GM21723 (cell line): Measurements from ENCODE around the gene SLC25A17.
A peak's percentile ranks its signal among the peaks of the same experiment; 100 is the strongest.
"Not testable (repeated sequence)": the region's sequence is repeated elsewhere in the genome, so short reads cannot be mapped to it uniquely, and the experiment has no call there.

ENCODE experiments used
- ATAC-seq: cut with Tn5 transposase; IDR thresholded peaks from one replicate; pipeline ENCODE4 v1.9.1; 2021; ENCODE audit warnings: mild to moderate bottlenecking, moderate library complexity; ENCODE audit not compliant: unreplicated experiment

The SLC25A17 gene

GRCh38 chr22:40818747-40819598 lies at the start of gene SLC25A17:
Gene SLC25A17, minus strand, starts transcription at chr22:40819346. Its CDS starts 98 bp downstream, at chr22:40819248.
- ATAC-seq, result peak; percentile 61

- not testable (repeated sequence) for ATAC-seq
These were observed 49.2 kb upstream of the SLC25A17 start for GRCh38 chr22:40868379-40868778.

GRCh38 chr22:40867109-40867508 lies 48.0 kb upstream of the SLC25A17 start:
- ATAC-seq, result no peak

GRCh38 chr22:40862537-40862936 lies 43.4 kb upstream of the SLC25A17 start:
- no peak for ATAC-seq

GRCh38 chr22:40862013-40862412 lies 42.9 kb upstream of the SLC25A17 start, which contains the start of gene DNAJB7:
Gene DNAJB7, minus strand, starts transcription at chr22:40862113. Its CDS starts 119 bp downstream, at chr22:40861994.
- no peak for ATAC-seq

GRCh38 chr22:40857309-40857855 lies 38.2 kb upstream of the SLC25A17 start:
- ATAC-seq, result no peak

GRCh38 chr22:40856513-40857308 lies 37.6 kb upstream of the SLC25A17 start, which contains the start of the genes ST13 and XPNPEP3:
Gene ST13, minus strand, starts transcription at chr22:40856639. Its CDS starts 99 bp downstream, at chr22:40856540.
Gene XPNPEP3, plus strand, starts transcription at chr22:40857148. Its CDS starts 34 bp downstream, at chr22:40857182.
- peak; percentile 85 for ATAC-seq

- peak; percentile 32 for ATAC-seq
These were observed 36.9 kb upstream of the SLC25A17 start for GRCh38 chr22:40855979-40856512.

GRCh38 chr22:40855071-40855978 lies 36.2 kb upstream of the SLC25A17 start:
- no peak for ATAC-seq

GRCh38 chr22:40853961-40854360 lies 34.8 kb upstream of the SLC25A17 start:
- ATAC-seq, result no peak

GRCh38 chr22:40853333-40853732 lies 34.2 kb upstream of the SLC25A17 start:
- ATAC-seq, result no peak

- ATAC-seq, result not testable (repeated sequence)
These were observed 26.7 kb upstream of the SLC25A17 start for GRCh38 chr22:40845816-40846215.

GRCh38 chr22:40844951-40845350 lies 25.8 kb upstream of the SLC25A17 start:
- ATAC-seq, result no peak

GRCh38 chr22:40838486-40838885 lies 19.3 kb upstream of the SLC25A17 start:
- no peak for ATAC-seq

- ATAC-seq, result no peak
These were observed 15.5 kb upstream of the SLC25A17 start for GRCh38 chr22:40834619-40835018.

GRCh38 chr22:40829131-40829530 lies 10.0 kb upstream of the SLC25A17 start:
- ATAC-seq, result no peak

- ATAC-seq, result no peak
These were observed 8.0 kb upstream of the SLC25A17 start for GRCh38 chr22:40826984-40827741.

- ATAC-seq, result not testable (repeated sequence)
These were observed 7.1 kb upstream of the SLC25A17 start for GRCh38 chr22:40826292-40826691.

- no peak for ATAC-seq
These were observed 4.3 kb upstream of the SLC25A17 start for GRCh38 chr22:40823426-40823825.
